GF-D8 (cell line): Measurements from ENCODE around the gene KCNK5.

Experiments
- DNase-seq: peaks from one replicate; lab custom pipeline; 2025; lab: John Stamatoyannopoulos, UW

The KCNK5 gene

GRCh38 chr6:39215640-39216158, 13.6 kb downstream of the KCNK5 start:
- DNase-seq: no peak

GRCh38 chr6:39214846-39215639, 14.2 kb downstream of the KCNK5 start:
- DNase-seq: no peak

- DNase-seq: no peak
Measured at GRCh38 chr6:39214120-39214813, 15.0 kb downstream of the KCNK5 start.

DNA sequence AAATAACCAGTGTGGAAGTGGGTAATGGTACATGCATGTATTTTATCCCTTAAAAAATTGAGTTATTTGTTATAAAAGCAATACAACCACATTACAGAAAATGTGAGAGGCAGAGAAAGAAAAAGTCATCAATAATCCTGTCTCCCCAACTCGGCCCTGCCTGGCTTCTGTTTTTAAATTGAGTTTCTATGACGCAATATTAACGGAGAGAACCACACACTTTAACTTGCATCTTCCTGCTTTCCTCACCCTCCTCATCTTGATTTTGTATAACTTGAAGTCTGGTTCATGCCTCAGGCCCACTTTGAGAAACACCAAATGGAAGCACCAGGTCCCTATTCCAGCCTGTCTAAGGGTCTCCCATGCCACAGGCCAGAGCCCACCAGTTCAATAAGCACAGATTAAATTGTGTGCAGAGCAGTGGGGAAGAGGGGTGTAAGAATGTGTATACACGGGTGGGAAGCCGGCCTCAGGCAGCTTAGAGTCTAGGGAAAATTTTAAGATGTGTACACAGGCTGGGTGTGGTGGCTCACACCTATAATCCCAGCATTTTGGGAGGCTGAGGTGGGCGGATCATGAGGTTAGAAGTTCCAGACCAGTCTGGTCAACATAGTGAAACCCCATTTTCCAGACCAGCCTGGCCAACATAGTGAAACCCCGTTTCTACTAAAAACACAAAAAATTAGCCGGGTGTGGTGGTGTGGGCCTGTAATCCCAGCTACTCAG, 15.9 kb downstream of the KCNK5 start:
- peak; percentile 49 for DNase-seq

DNA sequence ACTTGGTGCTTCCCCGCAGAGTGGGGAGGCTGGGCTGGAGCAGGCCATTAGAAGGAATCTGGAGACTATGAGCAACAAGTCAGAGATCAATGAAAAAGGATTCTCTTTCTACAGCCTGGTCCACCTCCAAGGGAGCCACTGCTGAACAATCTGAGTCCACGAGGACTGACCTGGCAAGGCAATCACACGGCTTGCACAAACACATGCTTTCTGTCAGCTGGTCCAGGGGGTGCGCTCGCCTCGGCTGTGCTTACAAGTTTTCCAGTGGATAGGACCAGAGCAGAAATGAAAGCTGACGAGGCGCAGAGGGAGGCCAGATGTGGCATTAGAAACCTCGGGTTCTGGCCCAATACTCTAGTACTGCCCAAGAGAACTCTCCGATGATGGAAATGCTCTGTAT, 18.1 kb downstream of the KCNK5 start:
- DNase-seq: no peak

- no peak for DNase-seq
Measured at GRCh38 chr6:39210450-39210849, 18.8 kb downstream of the KCNK5 start.

DNA sequence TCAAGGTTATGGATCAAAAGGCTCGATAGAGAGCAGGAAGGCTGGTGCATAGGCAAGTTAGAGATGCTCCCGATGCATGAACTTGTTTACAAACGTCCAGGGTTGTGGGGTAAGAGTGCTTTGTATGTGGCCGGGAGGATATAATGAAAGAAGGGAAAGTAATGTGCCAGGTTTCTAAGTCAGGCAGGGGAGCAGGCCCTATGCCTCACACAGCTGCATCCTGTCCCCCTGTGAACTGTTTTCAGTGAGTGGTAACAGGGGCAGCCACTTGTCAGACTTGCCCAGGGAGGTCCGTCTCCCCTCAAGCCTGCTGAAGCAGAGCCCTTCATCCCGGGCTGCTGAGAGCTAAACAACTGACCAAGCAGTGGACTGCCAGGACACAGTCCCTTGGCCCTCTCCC, 19.4 kb downstream of the KCNK5 start:
- DNase-seq: no peak

- peak; percentile 43 for DNase-seq
Measured at GRCh38 chr6:39209360-39209811, 19.9 kb downstream of the KCNK5 start.

DNA sequence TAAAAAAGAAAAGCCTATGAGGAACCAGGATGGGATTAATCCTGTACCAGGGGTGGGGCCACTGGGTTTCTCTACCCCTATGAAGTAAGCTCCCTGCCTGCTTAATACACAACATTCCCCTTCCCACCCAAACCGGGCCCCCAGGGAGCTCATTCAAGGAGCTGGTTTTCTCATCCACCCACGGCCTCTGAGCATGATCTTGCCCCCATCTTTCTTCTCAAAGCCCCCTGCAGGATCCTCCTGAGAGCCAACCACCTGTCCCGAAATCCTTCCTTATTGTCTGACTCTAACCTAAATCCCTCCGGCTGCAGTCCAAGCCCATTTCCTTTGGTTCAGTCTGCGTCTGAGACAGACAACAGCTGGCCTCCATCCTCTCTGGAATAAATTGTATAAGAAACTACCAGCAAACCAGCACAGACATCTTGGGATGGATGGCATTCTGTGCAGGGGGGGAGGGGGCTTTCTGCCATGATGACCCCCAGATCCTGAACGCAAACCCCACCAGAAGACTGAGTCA, 21.0 kb downstream of the KCNK5 start:
- no peak for DNase-seq

DNA sequence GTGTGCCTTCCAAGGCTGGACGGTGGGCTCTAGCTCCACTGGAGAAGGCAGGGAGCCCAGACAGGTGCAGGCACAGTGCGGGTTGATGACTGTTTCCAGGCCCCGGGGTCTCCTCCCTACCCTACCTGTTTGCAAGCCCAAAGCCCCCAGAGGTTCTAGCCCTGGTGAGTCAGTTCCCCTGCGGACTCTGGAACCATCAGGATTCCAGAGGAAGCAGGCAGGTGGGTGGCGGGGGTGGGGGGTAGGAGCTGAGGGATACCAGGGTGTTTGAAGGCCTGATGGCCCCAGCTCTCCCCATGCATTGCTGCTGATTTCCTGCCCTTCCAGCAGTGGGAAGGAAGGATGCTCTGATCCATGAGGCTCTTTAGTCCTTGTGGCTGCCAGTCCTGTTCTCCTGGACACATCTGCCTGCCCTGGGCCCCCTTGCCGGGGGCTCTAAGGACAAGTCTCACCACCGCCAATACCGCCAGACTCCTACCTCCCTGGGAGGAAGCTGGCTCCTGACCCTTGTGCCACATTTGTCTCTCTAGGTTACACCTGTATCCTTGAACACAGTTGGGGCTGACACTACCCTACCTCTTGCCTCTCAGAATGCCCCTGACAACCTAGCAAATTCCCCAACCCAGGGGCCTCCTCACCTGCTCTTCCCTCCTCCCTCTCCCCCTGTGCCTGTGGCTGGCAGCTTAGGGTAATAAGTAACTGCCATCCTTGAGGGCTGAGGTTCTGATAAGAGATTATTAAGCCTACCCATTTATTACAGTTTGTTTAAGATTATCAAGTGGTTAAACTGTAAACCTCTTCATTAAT, 21.7 kb downstream of the KCNK5 start:
- DNase-seq: no peak

- no peak for DNase-seq
Measured at GRCh38 chr6:39206250-39206721, 23.0 kb downstream of the KCNK5 start.

DNA sequence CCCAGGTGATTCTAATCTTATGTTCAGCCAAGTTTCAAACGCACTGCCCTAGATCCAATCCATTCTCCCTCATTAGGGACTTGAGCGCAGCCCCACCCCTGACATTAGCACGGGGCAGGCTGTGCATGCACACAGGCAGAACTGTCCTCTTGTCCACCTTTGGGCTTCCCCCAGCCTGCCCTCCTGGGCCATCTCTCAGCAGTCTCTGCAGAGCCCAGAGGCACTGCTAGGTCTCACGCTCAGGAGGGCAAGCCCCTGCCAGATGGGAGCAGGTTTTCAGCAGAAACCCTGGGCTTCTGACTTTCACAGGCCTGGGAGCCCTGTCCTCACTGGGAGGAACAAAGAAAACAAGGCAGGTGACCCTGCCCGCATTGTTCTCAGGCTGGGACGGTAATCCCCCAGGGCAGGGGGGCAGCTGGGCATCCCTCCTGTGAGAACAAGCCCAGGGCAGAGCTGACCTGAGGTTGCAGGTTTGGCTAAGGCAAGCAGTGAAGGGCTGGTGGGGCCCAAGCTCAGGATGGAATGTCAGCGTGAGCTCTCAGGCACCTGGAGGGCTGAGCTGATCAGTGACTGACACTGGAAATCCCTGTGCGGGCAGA, 24.5 kb downstream of the KCNK5 start:
- DNase-seq: no peak

DNA sequence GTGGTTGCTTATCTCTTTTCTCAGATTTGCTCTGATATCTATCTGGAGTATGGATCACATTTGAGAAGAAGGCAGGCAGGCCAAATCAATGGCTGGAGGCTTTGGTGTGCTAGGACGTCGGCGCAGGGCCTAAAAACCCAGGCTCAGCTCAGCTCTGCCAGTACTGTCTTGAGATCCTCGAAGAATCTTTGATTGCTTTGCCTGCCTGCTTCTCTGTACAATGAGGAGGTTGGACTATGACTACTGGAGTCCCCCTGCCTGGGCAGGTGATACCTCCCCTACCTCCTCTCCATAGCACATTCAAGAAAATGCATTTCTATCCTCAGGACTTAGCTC, 25.1 kb downstream of the KCNK5 start:
- DNase-seq: no peak

- DNase-seq: no peak
Measured at GRCh38 chr6:39203436-39204159, 25.7 kb downstream of the KCNK5 start.

- DNase-seq: no peak
Measured at GRCh38 chr6:39202166-39202565, 27.1 kb downstream of the KCNK5 start.

GRCh38 chr6:39200498-39201020, 28.7 kb downstream of the KCNK5 start:
- DNase-seq: no peak

DNA sequence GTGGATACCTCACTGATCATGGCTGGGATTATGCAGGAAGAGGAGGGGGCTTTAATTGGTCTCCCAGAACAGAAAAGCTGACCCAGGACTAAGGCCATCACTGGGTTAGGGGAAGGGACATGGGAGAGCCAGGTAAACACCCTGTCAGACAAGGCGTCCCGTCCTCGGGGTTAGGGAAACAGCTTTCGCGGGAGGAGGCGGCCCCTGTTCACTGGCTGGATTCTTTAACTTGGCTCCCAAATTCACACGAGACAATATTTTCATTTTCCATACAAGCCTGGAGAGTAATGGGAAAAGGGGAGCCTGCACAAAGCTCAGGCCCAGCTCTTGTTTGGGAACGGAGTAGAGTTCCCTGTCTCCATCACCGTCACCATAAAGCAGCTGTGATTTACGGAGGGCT, 29.3 kb downstream of the KCNK5 start:
- DNase-seq: no peak

- no peak for DNase-seq
Measured at GRCh38 chr6:39199231-39199940, 29.9 kb downstream of the KCNK5 start.

DNA sequence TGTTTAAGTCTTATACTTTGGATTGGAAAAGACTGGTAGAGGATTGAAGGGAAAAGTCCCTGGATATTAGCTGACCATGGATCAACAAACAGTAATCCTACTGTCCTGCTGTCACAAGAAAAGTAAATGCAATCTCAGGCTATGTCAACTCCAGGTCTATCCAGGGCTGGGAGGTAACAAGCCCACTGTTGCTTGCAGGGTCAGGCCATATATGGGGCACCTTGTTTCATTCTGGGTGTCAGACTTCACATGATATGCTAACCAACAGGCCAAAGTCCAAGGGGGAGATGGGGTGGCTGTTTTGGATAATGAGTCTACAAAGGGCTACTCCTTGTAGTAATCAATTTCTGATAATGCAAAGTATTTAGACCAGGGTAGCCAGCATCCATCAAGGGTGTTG, 30.7 kb downstream of the KCNK5 start:
- DNase-seq: no peak
